Measurements from ENCODE around the gene MAST4.

Gene MAST4

GRCh38 chr5:66969963-66970362 is 373.8 kb downstream of the MAST4 start:
- no peak for DNase-seq

GRCh38 chr5:66972004-66972403 is 375.8 kb downstream of the MAST4 start:
- DNase-seq: no peak

GRCh38 chr5:66974256-66974655 is 378.1 kb downstream of the MAST4 start:
- DNase-seq: no peak

- no peak for DNase-seq
Observed at GRCh38 chr5:66976108-66976507, 379.9 kb downstream of the MAST4 start.

GRCh38 chr5:66979738-66980137 is 383.5 kb downstream of the MAST4 start:
- no peak for DNase-seq

- no peak for DNase-seq
Observed at GRCh38 chr5:66981266-66982055, 385.3 kb downstream of the MAST4 start.

GRCh38 chr5:66982056-66982387 is 385.8 kb downstream of the MAST4 start:
- no peak for DNase-seq

- no peak for DNase-seq
Observed at GRCh38 chr5:66982470-66982869, 386.3 kb downstream of the MAST4 start.

GRCh38 chr5:66985417-66985816 is 389.2 kb downstream of the MAST4 start:
- DNase-seq: no peak

GRCh38 chr5:66986009-66986408 is 389.8 kb downstream of the MAST4 start:
- DNase-seq: no peak

- no peak for DNase-seq
Observed at GRCh38 chr5:66986534-66986933, 390.3 kb downstream of the MAST4 start.

GRCh38 chr5:66987126-66987525 is 390.9 kb downstream of the MAST4 start:
- DNase-seq: no peak

GRCh38 chr5:66987540-66987939 is 391.3 kb downstream of the MAST4 start:
- DNase-seq: no peak

- no peak for DNase-seq
Observed at GRCh38 chr5:66987949-66988838, 392.0 kb downstream of the MAST4 start.

- DNase-seq: no peak
Observed at GRCh38 chr5:66989286-66989685, 393.1 kb downstream of the MAST4 start.

GRCh38 chr5:66989781-66990180 is 393.6 kb downstream of the MAST4 start:
- no peak for DNase-seq

GRCh38 chr5:66991746-66992145 is 395.6 kb downstream of the MAST4 start:
- DNase-seq: no peak

- no peak for DNase-seq
Observed at GRCh38 chr5:66992547-66992946, 396.4 kb downstream of the MAST4 start.

- DNase-seq: no peak
Observed at GRCh38 chr5:66993448-66993847, 397.3 kb downstream of the MAST4 start.

- no peak for DNase-seq
Observed at GRCh38 chr5:66993882-66994281, 397.7 kb downstream of the MAST4 start.

- DNase-seq: no peak
Observed at GRCh38 chr5:66994790-66995189, 398.6 kb downstream of the MAST4 start.

- DNase-seq: no peak
Observed at GRCh38 chr5:67000794-67001475, 404.7 kb downstream of the MAST4 start.

GRCh38 chr5:67002832-67003684 is 406.9 kb downstream of the MAST4 start:
- DNase-seq: no peak
